Measurements from ENCODE around the gene CLPTM1L. TPM values are rescaled to one million over a fixed set of nuclear protein-coding genes. Genes with fewer than 3 reads are reported as not detected.

CLPTM1L gene
- total and polyA plus RNA-seq, 12 donors, result 40.7 to 96.5 (median 83.2) TPM

- H3K4me1 ChIP-seq (replicated peaks in 1 of 2), result peaks cover 0 to 11% of the 10 kb centered on the region in 2 donors
- no peaks in the 10 kb centered on the region for H3K36me3 ChIP-seq (replicated peaks in 1 of 2)
- DNase-seq, result no peak
- TF ChIP-seq POLR2A (IDR thresholded peaks at IDR 0.05), result no peak
- intact Hi-C loops (cut with DNase I), result loop anchor here in 1 of 2 donors (5.0 kb wide), 1 partner anchor 261 kb away; no protein-coding TSS in a partner anchor
- no peak overlapping the region for H3K27ac ChIP-seq
- WGBS, 4 donors, result 74 to 85% (median 82%) methylated on average over 5 to 12 of the region's 12 CpGs
- no peaks in the 10 kb centered on the region for H3K9me3 ChIP-seq (replicated peaks in 1 of 3)
- H3K4me3 ChIP-seq, result no peak overlapping the region
- H3K27me3 ChIP-seq, result peaks cover 2% of the 10 kb centered on the region
These were observed 36.0 kb upstream of the CLPTM1L start for GRCh38 chr5:1380910-1381309.

DNA sequence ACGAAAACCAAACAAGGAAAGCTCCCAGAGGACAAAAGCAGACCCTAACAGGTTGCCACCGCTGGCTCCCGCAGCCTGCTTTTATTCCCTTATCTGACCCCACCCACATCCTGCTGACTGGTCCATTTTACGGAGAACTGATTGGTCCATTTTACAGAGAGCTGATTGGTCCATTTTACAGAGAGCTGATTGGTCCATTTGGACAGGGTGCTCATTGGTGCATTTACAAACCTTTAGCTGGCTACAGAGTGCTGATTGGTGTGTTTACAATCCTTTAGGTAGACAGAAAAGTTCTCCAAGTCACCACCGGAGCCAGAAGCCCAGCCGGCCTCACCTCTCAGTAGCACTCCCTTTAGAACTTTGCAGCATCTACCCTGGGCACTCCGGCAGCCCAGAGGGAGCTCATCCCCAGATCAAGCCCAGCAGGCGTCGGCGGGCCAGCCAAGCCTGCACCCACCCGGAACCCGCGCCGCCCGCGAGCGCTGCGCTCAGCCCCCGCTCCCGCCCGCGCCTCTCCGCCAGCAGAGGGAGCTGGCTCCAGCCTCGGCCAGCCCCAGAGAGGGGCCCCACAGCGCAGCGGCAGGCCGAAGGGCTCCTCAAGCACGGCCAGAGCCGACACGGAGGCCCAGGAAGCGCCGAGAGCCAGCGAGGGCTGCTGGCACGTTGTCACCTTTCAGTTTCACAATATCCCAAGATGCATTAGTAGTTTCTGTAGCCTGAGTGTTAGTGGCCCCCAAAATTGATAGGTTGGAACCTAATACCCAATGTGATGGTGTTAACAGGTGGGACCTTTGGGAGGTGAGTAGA lies 35.3 kb upstream of the CLPTM1L start:
- TF ChIP-seq, protein P1, sequence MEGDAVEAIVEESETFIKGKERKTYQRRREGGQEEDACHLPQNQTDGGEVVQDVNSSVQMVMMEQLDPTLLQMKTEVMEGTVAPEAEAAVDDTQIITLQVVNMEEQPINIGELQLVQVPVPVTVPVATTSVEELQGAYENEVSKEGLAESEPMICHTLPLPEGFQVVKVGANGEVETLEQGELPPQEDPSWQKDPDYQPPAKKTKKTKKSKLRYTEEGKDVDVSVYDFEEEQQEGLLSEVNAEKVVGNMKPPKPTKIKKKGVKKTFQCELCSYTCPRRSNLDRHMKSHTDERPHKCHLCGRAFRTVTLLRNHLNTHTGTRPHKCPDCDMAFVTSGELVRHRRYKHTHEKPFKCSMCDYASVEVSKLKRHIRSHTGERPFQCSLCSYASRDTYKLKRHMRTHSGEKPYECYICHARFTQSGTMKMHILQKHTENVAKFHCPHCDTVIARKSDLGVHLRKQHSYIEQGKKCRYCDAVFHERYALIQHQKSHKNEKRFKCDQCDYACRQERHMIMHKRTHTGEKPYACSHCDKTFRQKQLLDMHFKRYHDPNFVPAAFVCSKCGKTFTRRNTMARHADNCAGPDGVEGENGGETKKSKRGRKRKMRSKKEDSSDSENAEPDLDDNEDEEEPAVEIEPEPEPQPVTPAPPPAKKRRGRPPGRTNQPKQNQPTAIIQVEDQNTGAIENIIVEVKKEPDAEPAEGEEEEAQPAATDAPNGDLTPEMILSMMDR (IDR thresholded peaks at IDR 0.05), result peak in 5 of 6 experiments; percentile 53 to 78 (median 66)
- no peak for TF ChIP-seq POLR2A (IDR thresholded peaks at IDR 0.05)
- peaks cover 0 to 6% of the 10 kb centered on the region in 2 donors for H3K4me1 ChIP-seq (replicated peaks in 1 of 2)
- peak; percentile 31 to 65 (median 51) for DNase-seq
- H3K4me3 ChIP-seq, result peak overlapping the region in 1 of 4 donors; percentile 1
- no peaks in the 10 kb centered on the region for H3K36me3 ChIP-seq (replicated peaks in 1 of 2)
- peaks cover 2% of the 10 kb centered on the region for H3K27me3 ChIP-seq
- intact Hi-C loops (cut with DNase I), result loop anchor here in 1 of 2 donors (5.0 kb wide), 1 partner anchor 262 kb away; no protein-coding TSS in a partner anchor
- no peaks in the 10 kb centered on the region for H3K9me3 ChIP-seq (replicated peaks in 1 of 3)
- WGBS, 4 donors, result 21 to 87% (median 24%) methylated on average over 6 to 34 of the region's 34 CpGs
- no peak overlapping the region for H3K27ac ChIP-seq

DNA sequence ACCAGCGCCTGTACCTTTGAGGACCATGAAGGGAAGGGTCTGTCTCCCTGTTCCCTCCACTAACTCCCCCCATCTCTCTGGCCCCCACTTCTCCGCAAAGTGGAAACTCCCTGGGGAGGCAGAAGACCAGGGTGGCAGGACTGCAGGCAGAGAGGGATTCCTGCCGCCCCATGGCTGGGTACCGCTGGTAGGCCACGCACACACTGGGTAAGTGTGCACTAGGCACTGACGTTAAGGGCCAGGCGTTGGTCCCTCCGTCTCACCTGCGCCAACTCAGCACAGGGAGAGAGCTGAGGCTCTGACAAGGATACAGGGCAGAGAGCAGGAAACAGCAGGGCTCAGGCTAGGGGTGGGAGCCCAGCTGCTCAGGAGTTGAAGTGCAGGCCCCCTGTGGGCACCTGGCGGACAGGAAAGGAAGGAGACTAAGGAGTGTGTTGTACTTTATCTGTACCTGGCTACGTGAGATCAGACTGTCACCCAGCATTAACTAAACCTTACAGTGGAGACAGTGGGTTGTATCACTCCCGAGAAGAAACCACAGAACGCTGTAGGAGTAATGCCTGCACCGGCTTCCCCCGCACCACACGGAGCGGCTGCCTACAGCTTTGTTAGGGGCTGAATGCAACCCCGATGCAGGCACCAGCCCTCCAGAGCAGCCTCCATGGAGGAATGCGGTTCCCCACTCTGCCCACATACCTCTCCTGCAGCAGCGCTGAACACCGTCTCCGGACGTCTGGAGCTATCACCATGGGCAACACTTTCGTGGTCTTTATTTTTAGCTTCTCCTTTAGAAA lies 34.2 kb upstream of the CLPTM1L start:
- peaks cover 2% of the 10 kb centered on the region for H3K27me3 ChIP-seq
- TF ChIP-seq, protein P1 (IDR thresholded peaks at IDR 0.05), result no peak
- no peak for TF ChIP-seq POLR2A (IDR thresholded peaks at IDR 0.05)

DNA sequence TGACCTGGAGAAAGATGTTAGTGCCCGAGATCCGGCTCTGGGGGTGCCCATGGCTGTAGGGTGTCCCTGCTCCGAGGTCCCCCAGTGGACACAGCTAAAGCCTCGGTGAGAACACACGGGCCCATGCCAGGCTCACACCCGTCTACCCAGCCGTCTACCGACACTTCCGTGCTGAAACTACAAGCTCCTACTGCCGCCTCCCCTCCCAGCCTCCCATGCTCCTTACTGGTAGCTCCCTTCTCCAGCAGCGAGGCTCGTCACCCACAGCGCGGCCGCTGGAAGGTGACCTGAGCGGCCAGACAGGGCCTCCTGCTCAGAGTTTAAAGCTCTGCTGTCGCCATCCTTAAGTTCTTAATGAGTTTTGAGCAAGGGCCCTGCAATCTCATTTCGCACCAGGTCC lies 33.2 kb upstream of the CLPTM1L start:
- peaks cover 2% of the 10 kb centered on the region for H3K27me3 ChIP-seq
- H3K27ac ChIP-seq, result no peak overlapping the region
- no peak for TF ChIP-seq POLR2A (IDR thresholded peaks at IDR 0.05)
- TF ChIP-seq, protein P1 (IDR thresholded peaks at IDR 0.05), result no peak
- 85 to 90% (median 88%) methylated on average over 12 to 18 of the region's 18 CpGs for WGBS, 4 donors
- intact Hi-C loops (cut with DNase I), result no loop called here
- H3K9me3 ChIP-seq (replicated peaks in 1 of 3), result no peaks in the 10 kb centered on the region
- H3K4me3 ChIP-seq, result no peak overlapping the region
- no peak for DNase-seq
- H3K36me3 ChIP-seq (replicated peaks in 1 of 2), result no peaks in the 10 kb centered on the region
- peaks cover 0 to 6% of the 10 kb centered on the region in 2 donors for H3K4me1 ChIP-seq (replicated peaks in 1 of 2)

More for the DNA sequence above, 34.2 kb upstream of the CLPTM1L start:
- DNase-seq, result no peak
- no peaks in the 10 kb centered on the region for H3K36me3 ChIP-seq (replicated peaks in 1 of 2)
- no peak overlapping the region for H3K4me3 ChIP-seq
- no peaks in the 10 kb centered on the region for H3K9me3 ChIP-seq (replicated peaks in 1 of 3)
- peaks cover 0 to 6% of the 10 kb centered on the region in 2 donors for H3K4me1 ChIP-seq (replicated peaks in 1 of 2)
- intact Hi-C loops (cut with DNase I), result no loop called here
- 87 to 91% (median 88%) methylated on average over 23 to 24 of the region's 24 CpGs for WGBS, 4 donors
- no peak overlapping the region for H3K27ac ChIP-seq

Data from adrenal gland (tissue), 12 donors.